ENCODE measurements around the gene MRGPRE. TPM values are rescaled to one million over a fixed set of nuclear protein-coding genes. Genes with fewer than 3 reads are reported as not detected.
"Not testable (repeated sequence)": the region's sequence is repeated elsewhere in the genome, so short reads cannot be mapped to it uniquely, and the experiment has no call there.

MRGPRE gene
- polyA plus RNA-seq (2013): not detected

- Histone ChIP-seq H3K27ac (ENCODE audit: insufficient read depth in 1 of 2, low read depth in 1 of 2, low read length in 2 of 2, poor library complexity in 1 of 2, severe bottlenecking in 2 of 2) (no peak within 1 kb of the TSS), H3K4me3 (ENCODE audit: control insufficient read depth in 1 of 7, extremely low read depth in 1 of 7, insufficient read depth in 4 of 7, low read depth in 2 of 7, low read length in 6 of 7) (no peak within 1 kb of the TSS), H3K27me3 (replicated peaks in 2 of 5; ENCODE audit: control insufficient read depth in 4 of 5, insufficient read depth in 5 of 5, low read length in 4 of 5) (no peaks in the 10 kb centered on the region), H3K9me3 (ENCODE audit: control extremely low read depth in 1 of 5, control insufficient read depth in 4 of 5, insufficient read depth in 2 of 5, low read depth in 1 of 5, low read length in 4 of 5) (no peaks in the 10 kb centered on the region), H3K36me3 (ENCODE audit: control insufficient read depth in 4 of 4, insufficient read depth in 4 of 4, low read length in 3 of 4) (no peaks in the 10 kb centered on the region), H3K4me1 (ENCODE audit: control extremely low read depth in 1 of 4, control insufficient read depth in 4 of 4, insufficient read depth in 4 of 4, low read length in 3 of 4) (peaks cover 0 to 2% (median 0%) of the 10 kb centered on the region in 4 experiments)
- CTCF ChIA-PET: interaction anchor here (0.8 kb wide), 1 partner anchor 9 kb away, joined by 3 read pairs; no protein-coding TSS in a partner anchor
- peak in 1 of 3 donors; percentile 16 for DNase-seq
- POLR2A ChIA-PET: no interaction called here
- WGBS (ENCODE audit: insufficient coverage): 84% methylated on average over 39 of the region's 39 CpGs
Observed at GRCh38 chr11:3231851-3232744, at the start of gene MRGPRE. TSS of gene MRGPRE (minus strand) at chr11:3232417. CDS start at chr11:3228799, 3,618 bp downstream.

DNA sequence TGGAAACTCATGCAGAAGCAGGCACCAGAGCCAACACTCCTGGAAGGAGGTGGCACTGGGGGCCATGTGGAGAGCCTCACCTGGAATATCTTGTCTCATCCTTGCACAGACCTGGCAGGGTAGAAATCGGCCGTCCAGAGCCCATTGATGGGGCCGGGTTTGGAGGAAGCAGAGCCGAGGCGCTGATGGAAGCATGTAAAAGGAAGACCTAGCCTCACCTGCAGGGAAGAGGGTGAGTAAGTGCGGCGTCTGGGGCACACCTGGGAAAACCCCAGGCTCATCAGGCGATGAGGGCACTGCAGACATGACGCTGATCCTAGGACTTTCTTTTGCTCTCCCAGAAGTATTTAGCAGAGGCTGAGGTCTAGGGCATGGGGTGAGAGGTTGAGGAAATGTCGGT, 48.9 kb upstream of the MRGPRE start:
- CTCF ChIA-PET; H3K9me3 ChIP-seq (ENCODE audit: control extremely low read depth in 1 of 5, control insufficient read depth in 4 of 5, insufficient read depth in 2 of 5, low read depth in 1 of 5, low read length in 4 of 5); H3K4me1 ChIP-seq (ENCODE audit: control extremely low read depth in 1 of 4, control insufficient read depth in 4 of 4, insufficient read depth in 4 of 4, low read length in 3 of 4); H3K36me3 ChIP-seq (ENCODE audit: control insufficient read depth in 4 of 4, insufficient read depth in 4 of 4, low read length in 3 of 4); DNase-seq; H3K4me3 ChIP-seq (ENCODE audit: control insufficient read depth in 1 of 7, extremely low read depth in 1 of 7, insufficient read depth in 4 of 7, low read depth in 2 of 7, low read length in 6 of 7); H3K27ac ChIP-seq (ENCODE audit: insufficient read depth in 1 of 2, low read depth in 1 of 2, low read length in 2 of 2, poor library complexity in 1 of 2, severe bottlenecking in 2 of 2); POLR2A ChIA-PET; H3K27me3 ChIP-seq (replicated peaks in 2 of 5; ENCODE audit: control insufficient read depth in 4 of 5, insufficient read depth in 5 of 5, low read length in 4 of 5): not testable (repeated sequence)
- WGBS (ENCODE audit: insufficient coverage): no CpG with 5 or more reads among the region's 10 CpGs

DNA sequence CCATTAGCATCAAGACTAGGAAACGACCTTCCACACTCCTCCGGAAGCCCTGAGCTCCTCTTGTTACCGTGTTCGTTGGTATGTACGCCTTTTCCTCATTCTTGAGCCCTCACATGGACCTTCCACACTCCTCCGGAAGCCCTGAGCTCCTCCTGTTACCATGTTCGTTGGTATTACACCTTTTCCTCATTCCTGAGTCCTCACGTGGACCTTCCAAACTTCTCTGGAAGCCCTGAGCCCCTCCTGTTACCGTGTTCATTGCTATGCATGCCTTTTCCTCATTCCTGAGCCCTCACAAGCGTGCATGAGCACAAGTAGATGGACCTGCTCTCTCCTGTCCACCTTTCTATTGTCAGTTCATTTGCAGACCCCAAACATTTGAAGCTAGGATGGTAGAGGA, 48.4 kb upstream of the MRGPRE start:
- POLR2A ChIA-PET; H3K4me1 ChIP-seq (ENCODE audit: control extremely low read depth in 1 of 4, control insufficient read depth in 4 of 4, insufficient read depth in 4 of 4, low read length in 3 of 4); H3K36me3 ChIP-seq (ENCODE audit: control insufficient read depth in 4 of 4, insufficient read depth in 4 of 4, low read length in 3 of 4); H3K27me3 ChIP-seq (replicated peaks in 2 of 5; ENCODE audit: control insufficient read depth in 4 of 5, insufficient read depth in 5 of 5, low read length in 4 of 5); CTCF ChIA-PET; H3K4me3 ChIP-seq (ENCODE audit: control insufficient read depth in 1 of 7, extremely low read depth in 1 of 7, insufficient read depth in 4 of 7, low read depth in 2 of 7, low read length in 6 of 7); H3K9me3 ChIP-seq (ENCODE audit: control extremely low read depth in 1 of 5, control insufficient read depth in 4 of 5, insufficient read depth in 2 of 5, low read depth in 1 of 5, low read length in 4 of 5); DNase-seq; H3K27ac ChIP-seq (ENCODE audit: insufficient read depth in 1 of 2, low read depth in 1 of 2, low read length in 2 of 2, poor library complexity in 1 of 2, severe bottlenecking in 2 of 2): not testable (repeated sequence)
- WGBS (ENCODE audit: insufficient coverage): no CpG with 5 or more reads among the region's 10 CpGs

DNA sequence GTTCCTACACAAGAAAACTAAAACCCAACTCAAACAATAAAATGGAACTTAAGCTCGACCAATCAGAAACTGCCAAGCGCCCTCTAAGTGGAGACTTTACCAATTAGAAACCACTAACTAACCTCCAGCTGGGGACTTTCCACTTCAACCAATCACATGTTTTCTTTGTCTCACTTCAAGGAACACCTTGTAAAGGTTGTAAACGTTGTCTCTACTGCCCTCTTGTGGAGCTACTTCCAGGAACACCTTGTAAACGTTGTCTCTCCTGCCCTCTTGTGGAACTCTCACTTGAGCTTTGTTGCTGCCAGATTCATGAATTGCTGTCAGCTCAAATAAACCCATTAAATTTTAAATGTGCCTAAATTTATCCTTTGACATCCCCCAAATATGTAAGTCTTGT, 46.7 kb upstream of the MRGPRE start:
- H3K4me3 ChIP-seq (ENCODE audit: control insufficient read depth in 1 of 7, extremely low read depth in 1 of 7, insufficient read depth in 4 of 7, low read depth in 2 of 7, low read length in 6 of 7); H3K9me3 ChIP-seq (ENCODE audit: control extremely low read depth in 1 of 5, control insufficient read depth in 4 of 5, insufficient read depth in 2 of 5, low read depth in 1 of 5, low read length in 4 of 5); POLR2A ChIA-PET; H3K27me3 ChIP-seq (replicated peaks in 2 of 5; ENCODE audit: control insufficient read depth in 4 of 5, insufficient read depth in 5 of 5, low read length in 4 of 5); CTCF ChIA-PET; H3K4me1 ChIP-seq (ENCODE audit: control extremely low read depth in 1 of 4, control insufficient read depth in 4 of 4, insufficient read depth in 4 of 4, low read length in 3 of 4); H3K36me3 ChIP-seq (ENCODE audit: control insufficient read depth in 4 of 4, insufficient read depth in 4 of 4, low read length in 3 of 4); DNase-seq; H3K27ac ChIP-seq (ENCODE audit: insufficient read depth in 1 of 2, low read depth in 1 of 2, low read length in 2 of 2, poor library complexity in 1 of 2, severe bottlenecking in 2 of 2): not testable (repeated sequence)
- no CpG with 5 or more reads among the region's 4 CpGs for WGBS (ENCODE audit: insufficient coverage)

- H3K36me3 ChIP-seq (ENCODE audit: control insufficient read depth in 4 of 4, insufficient read depth in 4 of 4, low read length in 3 of 4); H3K27me3 ChIP-seq (replicated peaks in 2 of 5; ENCODE audit: control insufficient read depth in 4 of 5, insufficient read depth in 5 of 5, low read length in 4 of 5); CTCF ChIA-PET; H3K9me3 ChIP-seq (ENCODE audit: control extremely low read depth in 1 of 5, control insufficient read depth in 4 of 5, insufficient read depth in 2 of 5, low read depth in 1 of 5, low read length in 4 of 5); POLR2A ChIA-PET; H3K4me3 ChIP-seq (ENCODE audit: control insufficient read depth in 1 of 7, extremely low read depth in 1 of 7, insufficient read depth in 4 of 7, low read depth in 2 of 7, low read length in 6 of 7); H3K4me1 ChIP-seq (ENCODE audit: control extremely low read depth in 1 of 4, control insufficient read depth in 4 of 4, insufficient read depth in 4 of 4, low read length in 3 of 4); H3K27ac ChIP-seq (ENCODE audit: insufficient read depth in 1 of 2, low read depth in 1 of 2, low read length in 2 of 2, poor library complexity in 1 of 2, severe bottlenecking in 2 of 2): not testable (repeated sequence)
- DNase-seq: peak in 1 of 3 donors; percentile 0
- WGBS (ENCODE audit: insufficient coverage): no CpG with 5 or more reads among the region's 8 CpGs
Observed at GRCh38 chr11:3273629-3274028, 41.4 kb upstream of the MRGPRE start.

GRCh38 chr11:3262548-3262947, 30.3 kb upstream of the MRGPRE start:
- POLR2A ChIA-PET: not testable (repeated sequence)
- no CpG with 5 or more reads among the region's 7 CpGs for WGBS (ENCODE audit: insufficient coverage)

GRCh38 chr11:3261831-3262230, 29.6 kb upstream of the MRGPRE start:
- H3K36me3 ChIP-seq (ENCODE audit: control insufficient read depth in 4 of 4, insufficient read depth in 4 of 4, low read length in 3 of 4); H3K4me1 ChIP-seq (ENCODE audit: control extremely low read depth in 1 of 4, control insufficient read depth in 4 of 4, insufficient read depth in 4 of 4, low read length in 3 of 4); CTCF ChIA-PET; H3K4me3 ChIP-seq (ENCODE audit: control insufficient read depth in 1 of 7, extremely low read depth in 1 of 7, insufficient read depth in 4 of 7, low read depth in 2 of 7, low read length in 6 of 7); POLR2A ChIA-PET; H3K9me3 ChIP-seq (ENCODE audit: control extremely low read depth in 1 of 5, control insufficient read depth in 4 of 5, insufficient read depth in 2 of 5, low read depth in 1 of 5, low read length in 4 of 5); H3K27ac ChIP-seq (ENCODE audit: insufficient read depth in 1 of 2, low read depth in 1 of 2, low read length in 2 of 2, poor library complexity in 1 of 2, severe bottlenecking in 2 of 2); H3K27me3 ChIP-seq (replicated peaks in 2 of 5; ENCODE audit: control insufficient read depth in 4 of 5, insufficient read depth in 5 of 5, low read length in 4 of 5): not testable (repeated sequence)
- DNase-seq: peak; percentile 50 to 67 (median 57)
- WGBS (ENCODE audit: insufficient coverage): no CpG with 5 or more reads among the region's 8 CpGs

More at GRCh38 chr11:3262548-3262947, 30.3 kb upstream of the MRGPRE start:
- H3K27ac ChIP-seq (ENCODE audit: insufficient read depth in 1 of 2, low read depth in 1 of 2, low read length in 2 of 2, poor library complexity in 1 of 2, severe bottlenecking in 2 of 2); H3K36me3 ChIP-seq (ENCODE audit: control insufficient read depth in 4 of 4, insufficient read depth in 4 of 4, low read length in 3 of 4); CTCF ChIA-PET; H3K9me3 ChIP-seq (ENCODE audit: control extremely low read depth in 1 of 5, control insufficient read depth in 4 of 5, insufficient read depth in 2 of 5, low read depth in 1 of 5, low read length in 4 of 5); H3K4me3 ChIP-seq (ENCODE audit: control insufficient read depth in 1 of 7, extremely low read depth in 1 of 7, insufficient read depth in 4 of 7, low read depth in 2 of 7, low read length in 6 of 7); DNase-seq; H3K27me3 ChIP-seq (replicated peaks in 2 of 5; ENCODE audit: control insufficient read depth in 4 of 5, insufficient read depth in 5 of 5, low read length in 4 of 5); H3K4me1 ChIP-seq (ENCODE audit: control extremely low read depth in 1 of 4, control insufficient read depth in 4 of 4, insufficient read depth in 4 of 4, low read length in 3 of 4): not testable (repeated sequence)
